OCI-LY7 (cell line): Measurements from ENCODE around the gene KLHL6. TPM values are rescaled to one million over a fixed set of nuclear protein-coding genes. Genes with fewer than 3 reads are reported as not detected.
"Not testable (repeated sequence)": the region's sequence is repeated elsewhere in the genome, so short reads cannot be mapped to it uniquely, and the experiment has no call there.

ENCODE experiments used
- BruUV-seq: library from RNA; stranded (reverse); fragments of 400-500 nt; replicated peaks from 2 replicates; lab custom pipeline; 2021; lab: Mats Ljungman, UMichigan
- CTCF ChIA-PET: fragments of 300-600 bp; sonication (Branson Sonifier 250); formaldehyde crosslinking; loops from one replicate; lab custom pipeline; 2022; ENCODE audit warnings: antibody characterized with exemption; ENCODE audit not compliant: unreplicated experiment; lab: Charles Lee
- POLR2A ChIA-PET: fragments of 300-600 bp; sonication (Branson Sonifier 250); formaldehyde crosslinking; loops from one replicate; lab custom pipeline; 2022; ENCODE audit warnings: antibody characterized with exemption; lab: Charles Lee
- DNase-seq: peaks from one replicate; pipeline ENCODE4 v3.0.0-alpha.2; 2015; ENCODE audit warnings: low spot score
- H2AFZ ChIP-seq: fragments of 200-600 bp; sonication (generic), shearing (Covaris generic); 2 replicates; pipeline ENCODE4 v1.6.1; 2014; ENCODE audit warnings: mild to moderate bottlenecking, antibody characterized with exemption, low read length, moderate library complexity
- H3K27ac ChIP-seq: fragments of 200-600 bp; sonication (generic); 2 replicates; pipeline ENCODE4 v1.5.1; 2014; ENCODE audit warnings: mixed run types, low read depth, mild to moderate bottlenecking, moderate library complexity, low read length, inconsistent platforms; ENCODE audit not compliant: poor library complexity, severe bottlenecking
- H3K36me3 ChIP-seq: fragments of 200-600 bp; sonication (generic); 2 replicates; pipeline ENCODE4 v1.6.1; 2014; ENCODE audit warnings: mild to moderate bottlenecking, antibody characterized with exemption, low read length, moderate library complexity, mixed read lengths; ENCODE audit not compliant: insufficient read depth
- H3K4me1 ChIP-seq: fragments of 200-600 bp; sonication (generic); 2 replicates; pipeline ENCODE4 v1.5.1; 2014; ENCODE audit warnings: mild to moderate bottlenecking, low read length; ENCODE audit not compliant: insufficient read depth, poor library complexity, severe bottlenecking
- H3K4me2 ChIP-seq: fragments of 200-600 bp; sonication (generic); 2 replicates; pipeline ENCODE4 v1.6.1; 2014; ENCODE audit warnings: mild to moderate bottlenecking, low read length
- H3K4me3 ChIP-seq: fragments of 200-600 bp; sonication (generic); 2 replicates; pipeline ENCODE4 v1.5.1; 2014; ENCODE audit warnings: mild to moderate bottlenecking, low read depth, low read length; ENCODE audit not compliant: poor library complexity, severe bottlenecking
- H3K79me2 ChIP-seq: fragments of 200-600 bp; sonication (generic); 2 replicates; pipeline ENCODE4 v1.6.1; 2016; ENCODE audit warnings: low read depth, mild to moderate bottlenecking, low read length, moderate library complexity, mixed read lengths; ENCODE audit not compliant: insufficient read depth
- H3K9me2 ChIP-seq: fragments of 200-600 bp; sonication (generic); 2 replicates; pipeline ENCODE4 v1.6.1; 2016; ENCODE audit warnings: mild to moderate bottlenecking, low read length, mixed read lengths; ENCODE audit not compliant: insufficient read depth
- H3K9me3 ChIP-seq: fragments of 200-600 bp; sonication (generic); 2 replicates; pipeline ENCODE4 v1.6.1; 2014; ENCODE audit warnings: mild to moderate bottlenecking, mixed run types, low read length, mixed read lengths
- H4K20me1 ChIP-seq: fragments of 200-600 bp; sonication (generic); 2 replicates; pipeline ENCODE4 v1.6.1; 2014; ENCODE audit warnings: mild to moderate bottlenecking, antibody characterized with exemption, low read length, moderate library complexity, mixed read lengths; ENCODE audit not compliant: insufficient read depth
- CTCF ChIP-seq: fragments of 200-600 bp; sonication (generic); conservative IDR thresholded peaks from 2 replicates; pipeline ENCODE4 v1.5.1; 2014; ENCODE audit warnings: mild to moderate bottlenecking, antibody characterized with exemption, low read length, moderate library complexity, mixed read lengths
- EZH2phosphoT487 ChIP-seq: fragments of 200-600 bp; sonication (generic); IDR thresholded peaks from 2 replicates; pipeline ENCODE4 v1.6.1; 2018; ENCODE audit warnings: low read depth, borderline replicate concordance, mild to moderate bottlenecking, mixed run types, antibody characterized with exemption, low read length, moderate library complexity, mixed read lengths
- intact Hi-C: fragments of 100-400 bp; cut with micrococcal nuclease; formaldehyde crosslinking; loops from one replicate; pipeline ENCODE4 v1.10.0; 2022; ENCODE audit not compliant: unreplicated experiment
- total RNA-seq, 2 experiments: library from RNA; depleted of rRNA in 1 of 2; stranded (reverse); fragments of >200 nt in 1 of 2; shearing (Covaris generic) in 1 of 2; gene quantifications; 2 replicates each; pipeline ENCODE4 v1.2.3, GENCODE V29; 2014 to 2022

KLHL6 gene
- total RNA-seq, 2 experiments from 2014 or later, result 143 to 169 TPM

GRCh38 chr3:183468424-183468823, 87.1 kb downstream of the KLHL6 start:
- no peak overlapping the region for H3K4me2 ChIP-seq
- DNase-seq, result no peak
- H4K20me1 ChIP-seq, result no peaks in the 10 kb centered on the region
- H3K4me3 ChIP-seq, result no peak overlapping the region
- CTCF ChIA-PET, result interaction anchor here (1.1 kb wide), 1 partner anchor 299 kb away, joined by 5 read pairs; no protein-coding TSS in a partner anchor
- peaks cover 28% of the 10 kb centered on the region for H3K4me1 ChIP-seq
- POLR2A ChIA-PET, result interaction anchor here (0.8 to 0.9 kb wide), 4 partner anchors 13 to 416 kb away, joined by 3 to 5 read pairs (median 3); partner anchors contain the start of gene PARL
- H2AFZ ChIP-seq, result no peak overlapping the region
- H3K36me3 ChIP-seq, result no peaks in the 10 kb centered on the region
- H3K27ac ChIP-seq, result no peak overlapping the region
- TF ChIP-seq CTCF (no peak), EZH2phosphoT487 (no peak)
- BruUV-seq, result no TSS peak
- H3K79me2 ChIP-seq, result no peaks in the 10 kb centered on the region
- no peaks in the 10 kb centered on the region for H3K9me3 ChIP-seq
- H3K9me2 ChIP-seq, result no peaks in the 10 kb centered on the region
- intact Hi-C loops, result loop anchor here (5.0 kb wide), 3 partner anchors 169 to 349 kb away; partner anchors contain the start of gene KLHL24

- intact Hi-C loops, result loop anchor here (5.0 kb wide), 3 partner anchors 171 to 351 kb away; partner anchors contain the start of gene KLHL24
- H3K79me2 ChIP-seq, result no peaks in the 10 kb centered on the region
- BruUV-seq, result no TSS peak
- peaks cover 28% of the 10 kb centered on the region for H3K4me1 ChIP-seq
- ChIA-PET CTCF (no interaction called here), POLR2A (interaction anchor here (0.7 kb wide), 3 partner anchors 306 to 669 kb away, joined by 3 to 9 read pairs (median 5); no protein-coding TSS in a partner anchor)
- no peak overlapping the region for H3K27ac ChIP-seq
- H3K4me3 ChIP-seq, result no peak overlapping the region
- H4K20me1 ChIP-seq, result no peaks in the 10 kb centered on the region
- H3K9me2 ChIP-seq, result no peaks in the 10 kb centered on the region
- H3K36me3 ChIP-seq, result no peaks in the 10 kb centered on the region
- no peak overlapping the region for H2AFZ ChIP-seq
- TF ChIP-seq EZH2phosphoT487 (no peak), CTCF (no peak)
- no peaks in the 10 kb centered on the region for H3K9me3 ChIP-seq
- H3K4me2 ChIP-seq, result no peak overlapping the region
- no peak for DNase-seq
Measured at GRCh38 chr3:183466575-183466974, 88.9 kb downstream of the KLHL6 start.

GRCh38 chr3:183465710-183466109, 89.8 kb downstream of the KLHL6 start:
- intact Hi-C loops, result loop anchor here (5.0 kb wide), 3 partner anchors 172 to 352 kb away; partner anchors contain the start of gene KLHL24
- peaks cover 28% of the 10 kb centered on the region for H3K4me1 ChIP-seq
- H3K4me3 ChIP-seq, CTCF ChIA-PET, H2AFZ ChIP-seq, BruUV-seq, H3K4me2 ChIP-seq, H3K9me3 ChIP-seq, H3K79me2 ChIP-seq, H3K27ac ChIP-seq, DNase-seq, H4K20me1 ChIP-seq, H3K9me2 ChIP-seq, H3K36me3 ChIP-seq: not testable (repeated sequence)
- POLR2A ChIA-PET, result interaction anchor here (0.6 kb wide), 1 partner anchor 184 kb away, joined by 4 read pairs; no protein-coding TSS in a partner anchor
